Skeletal muscle tissue (tissue), 4 donors: ENCODE data around the gene NABP2. TPM values are rescaled to one million over a fixed set of nuclear protein-coding genes. Genes with fewer than 3 reads are reported as not detected.
A peak's percentile ranks its signal among the peaks of the same experiment; 100 is the strongest.
"Not testable (repeated sequence)": the region's sequence is repeated elsewhere in the genome, so short reads cannot be mapped to it uniquely, and the experiment has no call there.

Source experiments
- H3K27ac ChIP-seq: one replicate; pipeline ENCODE4 v1.7.0; 2013; ENCODE audit warnings: mild to moderate bottlenecking, low read depth, low read length, inconsistent platforms
- H3K27me3 ChIP-seq, 3 donors: one replicate each; pipeline ENCODE4 v1.7.0; 2013; ENCODE audit warnings: low read length in 3 of 3; ENCODE audit not compliant: control insufficient read depth in 3 of 3, insufficient read depth in 3 of 3
- H3K36me3 ChIP-seq, 3 donors: one replicate each; pipeline ENCODE4 v1.7.0; 2013; ENCODE audit warnings: low read length in 3 of 3; ENCODE audit not compliant: control insufficient read depth in 3 of 3, insufficient read depth in 3 of 3
- H3K4me1 ChIP-seq, 3 donors: one replicate each; pipeline ENCODE4 v1.7.0; 2013; ENCODE audit warnings: low read length in 3 of 3, mild to moderate bottlenecking in 3 of 3; ENCODE audit not compliant: control insufficient read depth in 3 of 3, insufficient read depth in 3 of 3
- H3K4me3 ChIP-seq, 3 donors: one replicate each; pipeline ENCODE4 v1.7.0; 2013; ENCODE audit warnings: low read length in 3 of 3
- H3K9ac ChIP-seq, 3 donors: one replicate each; pipeline ENCODE4 v1.7.0; 2013; ENCODE audit warnings: low read length in 3 of 3, mild to moderate bottlenecking in 3 of 3, moderate library complexity in 2 of 3, low read depth in 1 of 3
- H3K9me3 ChIP-seq, 3 donors: one replicate each; pipeline ENCODE4 v1.7.0; 2013; ENCODE audit warnings: low read length in 3 of 3; ENCODE audit not compliant: control insufficient read depth in 3 of 3
- total RNA-seq: library from RNA; depleted of rRNA; stranded (reverse); fragments of >200 nt; gene quantifications from one replicate; pipeline ENCODE4 v1.2.3, GENCODE V29; 2014
- donor health status: Osteomylitis.

NABP2 gene
- total RNA-seq, 1 donor from 2014 or later, result 14.1 TPM

- peaks cover 17 to 24% (median 17%) of the 10 kb centered on the region in 3 donors for H3K36me3 ChIP-seq
- H3K27ac ChIP-seq, result peak overlapping the region; percentile 98
- H3K4me3 ChIP-seq, result peak overlapping the region; percentile 88 to 98 (median 93)
- H3K9me3 ChIP-seq, H3K27me3 ChIP-seq: not testable (repeated sequence)
- peaks cover 37 to 55% (median 41%) of the 10 kb centered on the region in 3 donors for H3K4me1 ChIP-seq
- H3K9ac ChIP-seq, result peak overlapping the region; percentile 87 to 98 (median 93)
Measured at GRCh38 chr12:56266068-56266692, 42.0 kb downstream of the NABP2 start.

GRCh38 chr12:56266693-56267442 lies 42.7 kb downstream of the NABP2 start, which contains the start of gene COQ10A:
TSS of gene COQ10A (plus strand) at chr12:56266942. CDS start at chr12:56267119, 177 bp downstream.
- peak within 1 kb of the TSS; percentile 87 to 98 (median 93) for H3K9ac ChIP-seq
- peaks cover 17 to 28% (median 22%) of the 10 kb centered on the region in 3 donors for H3K36me3 ChIP-seq

GRCh38 chr12:56267443-56268071 lies 43.4 kb downstream of the NABP2 start:
- Histone ChIP-seq H3K4me1 (peaks cover 45 to 57% (median 46%) of the 10 kb centered on the region in 3 donors), H3K9me3 (no peaks in the 10 kb centered on the region), H3K27ac (peak overlapping the region; percentile 98), H3K4me3 (peak overlapping the region; percentile 88 to 98 (median 93)), H3K36me3 (peaks cover 21 to 31% (median 25%) of the 10 kb centered on the region in 3 donors), H3K27me3 (no peaks in the 10 kb centered on the region), H3K9ac (peak overlapping the region; percentile 87 to 98 (median 93))

More at GRCh38 chr12:56266693-56267442, 42.7 kb downstream of the NABP2 start, which contains the start of gene COQ10A:
- H3K27ac ChIP-seq, result peak within 1 kb of the TSS; percentile 98
- H3K9me3 ChIP-seq, result no peaks in the 10 kb centered on the region
- peak within 1 kb of the TSS; percentile 88 to 98 (median 93) for H3K4me3 ChIP-seq
- peaks cover 40 to 55% (median 42%) of the 10 kb centered on the region in 3 donors for H3K4me1 ChIP-seq
- no peaks in the 10 kb centered on the region for H3K27me3 ChIP-seq

GRCh38 chr12:56271031-56271430 lies 46.9 kb downstream of the NABP2 start:
- Histone ChIP-seq H3K4me1 (peaks cover 44 to 61% (median 47%) of the 10 kb centered on the region in 3 donors), H3K9ac (peak overlapping the region; percentile 63 to 98 (median 68)), H3K4me3 (peak overlapping the region in 1 of 3 donors; percentile 24), H3K36me3 (peaks cover 50 to 63% (median 54%) of the 10 kb centered on the region in 3 donors), H3K27ac (peak overlapping the region; percentile 98), H3K9me3 (no peaks in the 10 kb centered on the region), H3K27me3 (no peaks in the 10 kb centered on the region)

- H3K4me3 ChIP-seq, H3K9ac ChIP-seq, H3K27ac ChIP-seq, H3K9me3 ChIP-seq, H3K27me3 ChIP-seq: not testable (repeated sequence)
- Histone ChIP-seq H3K36me3 (peaks cover 54 to 70% (median 61%) of the 10 kb centered on the region in 3 donors), H3K4me1 (peaks cover 38 to 50% (median 42%) of the 10 kb centered on the region in 3 donors)
Measured at GRCh38 chr12:56272468-56272867, 48.3 kb downstream of the NABP2 start.

- peaks cover 25 to 35% (median 30%) of the 10 kb centered on the region in 3 donors for H3K4me1 ChIP-seq
- no peaks in the 10 kb centered on the region for H3K27me3 ChIP-seq
- no peaks in the 10 kb centered on the region for H3K9me3 ChIP-seq
- no peak overlapping the region for H3K4me3 ChIP-seq
- H3K27ac ChIP-seq, result no peak overlapping the region
- H3K9ac ChIP-seq, result peak overlapping the region in 1 of 3 donors; percentile 3
- H3K36me3 ChIP-seq, result peaks cover 63 to 68% (median 68%) of the 10 kb centered on the region in 3 donors
Measured at GRCh38 chr12:56274299-56274698, 50.2 kb downstream of the NABP2 start.

- Histone ChIP-seq H3K27ac (no peak overlapping the region), H3K9ac (no peak overlapping the region), H3K36me3 (peaks cover 68 to 79% (median 70%) of the 10 kb centered on the region in 3 donors), H3K4me1 (no peaks in the 10 kb centered on the region), H3K27me3 (no peaks in the 10 kb centered on the region), H3K4me3 (no peak overlapping the region), H3K9me3 (no peaks in the 10 kb centered on the region)
Measured at GRCh38 chr12:56278905-56279304, 54.8 kb downstream of the NABP2 start.

Other genes with a start within 250 kb of the NABP2 start
- 7.8 TPM for gene SUOX, start 227.1 kb upstream of the NABP2 start, total RNA-seq
- gene IKZF4, start 203.3 kb upstream of the NABP2 start, total RNA-seq, result 1.6 TPM
- gene RPS26, start 182.4 kb upstream of the NABP2 start, total RNA-seq, result 36.5 TPM
- 154 TPM for gene ERBB3, start 144.2 kb upstream of the NABP2 start, total RNA-seq
- gene PA2G4, start 119.8 kb upstream of the NABP2 start, total RNA-seq, result 53.8 TPM
- 4,392 TPM for gene RPL41, start 107.7 kb upstream of the NABP2 start, total RNA-seq
- gene ZC3H10, start 106.1 kb upstream of the NABP2 start, total RNA-seq, result 5.7 TPM
- gene ESYT1, start 96.1 kb upstream of the NABP2 start, total RNA-seq, result 149 TPM
- gene MYL6B, start 71.8 kb upstream of the NABP2 start, total RNA-seq, result 451 TPM
- gene MYL6, start 66.0 kb upstream of the NABP2 start, total RNA-seq, result 859 TPM
- 43.8 TPM for gene SMARCC2, start 34.9 kb upstream of the NABP2 start, total RNA-seq
- gene RNF41, start 2.4 kb upstream of the NABP2 start, total RNA-seq, result 30.8 TPM
- gene SLC39A5, start 5.7 kb downstream of the NABP2 start, total RNA-seq, result not detected
- 6.8 TPM for gene ANKRD52, start 34.0 kb downstream of the NABP2 start, total RNA-seq
- 12.0 TPM for gene COQ10A, start 42.6 kb downstream of the NABP2 start, total RNA-seq
- gene CS, start 76.0 kb downstream of the NABP2 start, total RNA-seq, result 137 TPM
- 25.1 TPM for gene CNPY2, start 91.6 kb downstream of the NABP2 start, total RNA-seq
- gene PAN2, start 109.7 kb downstream of the NABP2 start, total RNA-seq, result 19.3 TPM
- not detected for gene IL23A, start 114.5 kb downstream of the NABP2 start, total RNA-seq
- 85.6 TPM for gene STAT2, start 135.8 kb downstream of the NABP2 start, total RNA-seq
- gene APOF, start 138.5 kb downstream of the NABP2 start, total RNA-seq, result not detected
- 5.2 TPM for gene TIMELESS, start 225.1 kb downstream of the NABP2 start, total RNA-seq
- not detected for gene MIP, start 230.3 kb downstream of the NABP2 start, total RNA-seq
- 2.1 TPM for gene SPRYD4, start 244.2 kb downstream of the NABP2 start, total RNA-seq